ENCODE measurements around the gene TM9SF4.

DNA sequence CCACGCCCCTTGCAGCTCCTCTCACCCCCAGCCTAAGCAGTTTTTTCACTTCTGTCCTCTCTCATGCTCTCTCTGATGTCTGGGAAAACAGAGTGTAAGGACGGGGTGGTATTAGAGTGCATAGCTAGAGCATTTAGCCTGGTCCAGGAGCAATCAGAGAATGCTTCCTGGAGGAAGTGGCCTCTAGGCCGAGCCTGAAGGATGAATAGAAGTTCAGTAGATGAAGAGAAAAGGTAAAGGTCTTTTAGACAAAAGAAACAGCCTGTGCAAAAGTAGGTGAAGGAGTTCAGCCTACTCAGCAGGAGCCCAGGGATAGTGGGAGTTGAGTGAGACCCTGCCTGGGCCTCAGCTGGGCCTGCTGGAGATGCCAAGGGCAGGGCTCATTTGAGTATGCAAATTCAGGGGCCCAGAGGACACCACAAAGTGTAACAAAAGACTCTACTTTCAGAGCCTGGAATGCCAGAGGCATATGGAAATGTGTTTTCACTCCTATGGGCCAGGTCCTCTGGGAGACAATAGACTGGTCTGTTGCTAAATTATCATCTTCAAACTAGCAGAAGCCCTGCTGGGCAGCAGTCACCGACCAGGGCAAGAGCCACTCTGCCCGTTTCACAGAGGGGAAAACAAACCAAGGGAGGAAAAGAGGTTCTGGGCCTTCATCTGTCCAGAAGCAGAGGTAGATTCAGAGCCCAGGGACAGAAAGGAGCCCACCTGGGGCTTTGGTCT lies 19.7 kb upstream of the TM9SF4 start:
- no peak for TF ChIP-seq POLR2A (IDR thresholded peaks at IDR 0.05)
- TF ChIP-seq, protein P1, sequence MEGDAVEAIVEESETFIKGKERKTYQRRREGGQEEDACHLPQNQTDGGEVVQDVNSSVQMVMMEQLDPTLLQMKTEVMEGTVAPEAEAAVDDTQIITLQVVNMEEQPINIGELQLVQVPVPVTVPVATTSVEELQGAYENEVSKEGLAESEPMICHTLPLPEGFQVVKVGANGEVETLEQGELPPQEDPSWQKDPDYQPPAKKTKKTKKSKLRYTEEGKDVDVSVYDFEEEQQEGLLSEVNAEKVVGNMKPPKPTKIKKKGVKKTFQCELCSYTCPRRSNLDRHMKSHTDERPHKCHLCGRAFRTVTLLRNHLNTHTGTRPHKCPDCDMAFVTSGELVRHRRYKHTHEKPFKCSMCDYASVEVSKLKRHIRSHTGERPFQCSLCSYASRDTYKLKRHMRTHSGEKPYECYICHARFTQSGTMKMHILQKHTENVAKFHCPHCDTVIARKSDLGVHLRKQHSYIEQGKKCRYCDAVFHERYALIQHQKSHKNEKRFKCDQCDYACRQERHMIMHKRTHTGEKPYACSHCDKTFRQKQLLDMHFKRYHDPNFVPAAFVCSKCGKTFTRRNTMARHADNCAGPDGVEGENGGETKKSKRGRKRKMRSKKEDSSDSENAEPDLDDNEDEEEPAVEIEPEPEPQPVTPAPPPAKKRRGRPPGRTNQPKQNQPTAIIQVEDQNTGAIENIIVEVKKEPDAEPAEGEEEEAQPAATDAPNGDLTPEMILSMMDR (IDR thresholded peaks at IDR 0.05 in 4 of 5, conservative IDR thresholded peaks at IDR 0.05 in 1 of 5), result no peak
